IPS-18a (cell line): ENCODE results near the gene HIPK2.

Experiments used
- H3K27ac ChIP-seq: one replicate; pipeline ENCODE4 v1.5.1; 2013; ENCODE audit warnings: low read length
- H3K27me3 ChIP-seq: one replicate; pipeline ENCODE4 v1.6.1; 2013; ENCODE audit warnings: mild to moderate bottlenecking, low read length; ENCODE audit not compliant: control insufficient read depth, insufficient read depth
- H3K36me3 ChIP-seq: one replicate; pipeline ENCODE4 v1.6.1; 2013; ENCODE audit warnings: low read depth, low read length; ENCODE audit not compliant: control insufficient read depth
- H3K4me1 ChIP-seq: one replicate; pipeline ENCODE4 v1.6.1; 2013; ENCODE audit warnings: low read depth, low read length; ENCODE audit not compliant: control insufficient read depth
- H3K4me3 ChIP-seq: one replicate; pipeline ENCODE4 v1.5.1; 2013; ENCODE audit warnings: low read length
- H3K9ac ChIP-seq: one replicate; pipeline ENCODE4 v1.6.1; 2013; ENCODE audit warnings: mild to moderate bottlenecking, low read length, moderate library complexity
- H3K9me3 ChIP-seq: one replicate; pipeline ENCODE4 v1.6.1; 2013; ENCODE audit warnings: low read depth, low read length; ENCODE audit not compliant: control insufficient read depth

HIPK2 gene

DNA sequence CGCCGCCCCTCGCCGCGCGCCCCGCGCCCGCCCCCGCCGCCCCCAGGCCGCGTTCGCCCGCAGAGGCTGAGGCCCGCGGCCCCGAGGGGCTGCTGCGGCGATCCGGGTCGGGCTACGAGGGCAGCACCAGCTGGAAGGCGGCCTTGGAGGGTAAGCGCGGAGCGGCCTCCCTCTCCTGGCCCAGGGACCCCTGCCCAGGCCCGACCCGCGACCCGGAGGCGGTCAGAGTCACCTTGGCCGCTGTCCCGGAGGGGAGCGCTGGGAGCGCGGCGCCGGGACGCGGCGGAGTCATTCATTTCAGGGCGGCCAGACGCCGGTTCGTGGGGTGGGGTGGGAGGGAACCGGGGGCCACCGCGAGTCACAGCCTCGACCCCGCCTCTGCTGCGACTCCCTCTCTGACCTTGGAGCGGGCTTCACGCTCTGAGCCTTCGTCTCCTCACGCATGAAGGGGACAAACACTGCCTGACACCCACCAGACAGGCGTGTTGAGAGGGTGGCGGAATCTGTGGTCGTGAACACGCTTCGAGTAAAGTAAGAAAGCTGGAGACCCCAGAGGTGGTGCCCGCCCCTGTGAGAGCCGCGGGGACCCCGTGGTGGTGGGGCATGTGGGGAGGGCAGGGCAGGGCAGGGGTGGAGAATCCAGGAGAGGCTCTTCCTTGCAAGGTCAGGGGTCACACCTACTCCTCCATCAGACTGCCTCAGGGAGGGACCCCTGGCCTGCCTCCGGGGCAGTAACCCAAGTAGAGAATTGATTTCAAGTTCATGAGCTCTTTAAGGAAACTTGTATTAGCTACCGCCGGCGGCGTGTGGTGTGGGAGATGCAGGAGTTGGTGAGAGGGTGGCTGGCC lies 253.6 kb downstream of the HIPK2 start:
- Histone ChIP-seq H3K4me3 (no peak overlapping the region), H3K27me3 (peaks cover 47% of the 10 kb centered on the region), H3K9ac (no peak overlapping the region), H3K4me1 (no peaks in the 10 kb centered on the region), H3K36me3 (no peaks in the 10 kb centered on the region), H3K9me3 (no peaks in the 10 kb centered on the region), H3K27ac (no peak overlapping the region)

DNA sequence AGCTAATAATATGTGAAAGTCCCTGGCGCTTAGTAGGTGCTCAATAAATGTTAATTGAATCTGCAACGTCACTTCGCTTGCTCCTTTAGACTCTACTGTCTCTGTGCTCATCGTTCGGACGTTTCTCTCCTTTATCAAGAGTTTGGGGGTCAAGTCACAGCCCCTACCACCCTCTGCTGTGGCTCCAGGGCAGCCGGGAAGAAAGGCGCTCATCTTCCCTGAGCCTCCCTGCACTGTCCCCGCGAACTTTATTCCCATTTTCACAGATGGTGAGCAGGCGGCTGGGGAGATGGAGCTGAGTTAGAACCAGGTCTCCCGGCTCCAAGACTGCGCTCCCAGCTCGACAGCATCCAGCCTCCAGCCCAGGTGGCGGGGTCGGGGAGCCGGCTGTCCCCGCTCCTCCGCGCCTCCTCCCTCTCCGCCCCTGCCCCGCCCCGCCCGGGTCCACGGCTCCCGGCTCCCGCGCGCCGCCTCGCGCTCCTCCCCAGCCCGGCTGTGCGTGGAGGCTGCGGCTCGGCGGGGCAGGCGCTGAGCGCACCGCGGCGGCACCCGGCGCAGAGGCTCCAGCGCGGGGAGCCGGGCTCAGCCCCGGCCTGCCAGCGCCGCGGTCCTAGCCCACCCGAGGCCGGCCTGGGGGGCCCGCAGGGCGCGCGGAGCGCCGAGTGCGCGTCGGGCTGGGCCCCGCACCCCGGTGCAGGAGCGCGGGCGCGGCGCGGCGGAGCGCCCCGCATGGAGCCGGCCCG lies 254.4 kb downstream of the HIPK2 start, which contains the start of gene CLEC2L:
TSS of gene CLEC2L (plus strand) at position 487 of the 743 bp plus-strand sequence. CDS start at position 730, 243 bp downstream.
- Histone ChIP-seq H3K4me3 (peak within 1 kb of the TSS; percentile 43), H3K9me3 (no peaks in the 10 kb centered on the region), H3K27ac (no peak within 1 kb of the TSS), H3K36me3 (no peaks in the 10 kb centered on the region), H3K27me3 (peaks cover 47% of the 10 kb centered on the region), H3K4me1 (no peaks in the 10 kb centered on the region), H3K9ac (no peak within 1 kb of the TSS)

DNA sequence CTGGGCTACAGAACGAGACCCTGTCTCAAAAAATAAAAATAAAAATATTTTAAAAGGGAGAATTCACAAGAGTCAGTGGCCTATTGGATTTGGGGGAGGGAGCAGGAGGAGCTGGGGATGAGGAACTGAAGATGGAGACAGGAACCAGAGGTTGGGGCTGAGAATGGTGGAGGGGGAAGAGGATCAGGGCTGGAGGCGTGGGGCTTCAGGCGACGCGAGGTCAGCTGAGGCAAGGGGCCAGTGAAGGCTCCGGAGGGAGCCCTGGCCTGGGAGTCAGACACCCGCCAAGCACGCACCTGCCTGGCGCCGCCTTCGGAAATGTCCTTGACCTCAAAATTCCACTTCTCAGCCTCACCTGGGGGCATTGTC lies 255.0 kb downstream of the HIPK2 start:
- peak overlapping the region; percentile 43 for H3K4me3 ChIP-seq
- no peak overlapping the region for H3K9ac ChIP-seq
- H3K36me3 ChIP-seq: no peaks in the 10 kb centered on the region
- no peak overlapping the region for H3K27ac ChIP-seq
- H3K9me3 ChIP-seq: no peaks in the 10 kb centered on the region
- no peaks in the 10 kb centered on the region for H3K4me1 ChIP-seq
- H3K27me3 ChIP-seq: peaks cover 47% of the 10 kb centered on the region

DNA sequence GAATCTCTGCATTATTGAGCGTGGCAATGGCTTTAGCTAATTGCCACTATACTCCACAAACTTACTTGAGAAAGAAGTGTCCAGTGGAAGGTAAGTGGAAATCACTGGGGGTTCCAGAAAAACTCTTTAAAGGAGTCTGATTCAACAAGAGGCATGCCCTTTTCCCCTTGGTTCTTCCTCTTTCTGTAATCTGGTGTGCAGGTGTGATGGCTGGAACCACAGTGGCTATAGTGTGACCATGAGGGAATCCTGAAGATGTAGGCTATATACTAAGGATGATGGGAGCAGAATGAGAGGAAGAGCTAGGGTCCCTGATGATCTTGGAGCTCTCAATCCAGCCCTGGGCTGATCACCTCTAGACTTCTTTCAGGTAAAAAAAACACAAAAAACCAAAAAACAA lies 256.4 kb downstream of the HIPK2 start:
- Histone ChIP-seq H3K27ac (no peak overlapping the region), H3K9me3 (no peaks in the 10 kb centered on the region), H3K4me3 (no peak overlapping the region), H3K4me1 (no peaks in the 10 kb centered on the region), H3K9ac (no peak overlapping the region), H3K27me3 (peaks cover 47% of the 10 kb centered on the region), H3K36me3 (no peaks in the 10 kb centered on the region)

DNA sequence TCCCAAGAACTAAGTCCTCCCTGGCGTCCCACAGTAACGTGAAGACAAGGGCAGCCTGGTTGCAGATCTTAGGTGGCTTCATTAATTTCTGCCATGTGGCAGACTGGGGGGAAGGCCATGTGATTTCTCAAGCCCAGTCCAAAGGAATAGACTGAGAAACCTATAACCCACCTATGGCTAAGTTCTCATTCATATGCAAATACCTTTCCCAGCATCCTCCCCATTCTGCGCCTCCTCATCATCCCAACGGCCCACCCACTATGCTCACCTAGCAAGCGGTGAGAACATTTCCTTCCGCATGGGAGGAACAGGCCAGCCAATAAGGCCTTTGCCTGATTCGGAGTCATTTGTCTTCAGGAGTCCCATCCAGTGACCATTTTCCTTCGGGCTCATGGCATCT lies 262.5 kb downstream of the HIPK2 start:
- H3K36me3 ChIP-seq: no peaks in the 10 kb centered on the region
- no peak overlapping the region for H3K27ac ChIP-seq
- no peak overlapping the region for H3K9ac ChIP-seq
- no peaks in the 10 kb centered on the region for H3K27me3 ChIP-seq
- H3K9me3 ChIP-seq: no peaks in the 10 kb centered on the region
- H3K4me1 ChIP-seq: peaks cover 10% of the 10 kb centered on the region
- no peak overlapping the region for H3K4me3 ChIP-seq
